ENCODE data around the gene DDX28. TPM values are rescaled to one million over a fixed set of nuclear protein-coding genes. Genes with fewer than 3 reads are reported as not detected.

Gene DDX28
- total and polyA plus RNA-seq, 2 of the 8 experiments (the other 6 are each of a cell fraction or from before 2014, with no cell fraction given): 16.8 to 28.1 TPM

GRCh38 chr16:68035227-68035626 is 12.2 kb upstream of the DDX28 start:
- H3K18ac ChIP-seq (ENCODE audit: extremely low read depth, low read length): no peak overlapping the region
- H3K56ac ChIP-seq (replicated peaks; ENCODE audit: insufficient read length, low read depth, low read length): no peak overlapping the region
- no peak overlapping the region for H2AFZ ChIP-seq (ENCODE audit: low read length)
- H2BK5ac ChIP-seq (ENCODE audit: low read depth, low read length): no peak overlapping the region
- H4K5ac ChIP-seq (ENCODE audit: insufficient read length, low read depth, low read length): no peak overlapping the region
- no peak overlapping the region for H2AK5ac ChIP-seq (ENCODE audit: low read depth, low read length)
- no peaks in the 10 kb centered on the region for H3K27me3 ChIP-seq (replicated peaks in 1 of 4; ENCODE audit: control insufficient read depth in 3 of 4, extremely low read depth in 1 of 4, insufficient read depth in 3 of 4, low read length in 3 of 4)
- no peak overlapping the region for H3K9ac ChIP-seq (replicated peaks in 1 of 4; ENCODE audit: extremely low read depth in 1 of 4, low read depth in 3 of 4, low read length in 3 of 4)
- no peak overlapping the region for H3K4me2 ChIP-seq (ENCODE audit: insufficient read depth in 1 of 2, low read depth in 2 of 2, low read length in 2 of 2)
- H3K4ac ChIP-seq (replicated peaks; ENCODE audit: insufficient read length, low read depth, low read length): no peak overlapping the region
- no peak overlapping the region for H3K14ac ChIP-seq (ENCODE audit: insufficient read length)
- DNase-seq (ENCODE audit: low read depth in 1 of 2, low spot score in 2 of 2) (no peak), FAIRE-seq (no peak)
- ChIA-PET CTCF (ENCODE audit: partially characterized antibody) (interaction anchor here (1.1 to 2.5 kb wide), 3 partner anchors 12 to 209 kb away, joined by 5 to 7 read pairs (median 7); partner anchors contain the start of genes DDX28 and DUS2), POLR2A (ENCODE audit: partially characterized antibody) (interaction anchor here (1.4 to 2.9 kb wide), 2 partner anchors 13 to 49 kb away, joined by 8 to 28 read pairs; partner anchors contain the start of genes DDX28, DUS2 and NFATC3)
- no peak overlapping the region for H2BK12ac ChIP-seq (ENCODE audit: low read depth, low read length)
- H3K27ac ChIP-seq (ENCODE audit: low read depth, low read length): no peak overlapping the region
- no peaks in the 10 kb centered on the region for H3K23me2 ChIP-seq (ENCODE audit: low read depth, low read length)
- no peak overlapping the region for H2BK20ac ChIP-seq (ENCODE audit: low read length)
- no peaks in the 10 kb centered on the region for H3K79me2 ChIP-seq (ENCODE audit: control insufficient read depth in 1 of 2, insufficient read depth in 2 of 2, low read length in 2 of 2)
- H3K23ac ChIP-seq (ENCODE audit: insufficient read length): no peak overlapping the region
- H4K91ac ChIP-seq (replicated peaks; ENCODE audit: insufficient read length, low read length): no peak overlapping the region
- no peak overlapping the region for H4K8ac ChIP-seq (ENCODE audit: extremely low read depth, insufficient read depth, low read length)
- no peaks in the 10 kb centered on the region; the same call in none of the 2 replicates for H3K79me1 ChIP-seq (ENCODE audit: low read depth, low read length)
- H3K9me3 ChIP-seq (ENCODE audit: insufficient read depth in 2 of 2, low read depth in 1 of 2, low read length in 1 of 2): no peaks in the 10 kb centered on the region
- no peaks in the 10 kb centered on the region for H3K4me1 ChIP-seq (replicated peaks in 1 of 4; ENCODE audit: control insufficient read depth in 3 of 4, insufficient read depth in 4 of 4, low read length in 3 of 4)
- H3K36me3 ChIP-seq (ENCODE audit: control insufficient read depth in 2 of 4, insufficient read depth in 4 of 4, low read length in 3 of 4): peaks cover 2 to 6% (median 3%) of the 10 kb centered on the region in 4 experiments; a peak in 4 of 8 replicates
- no peak overlapping the region for H2BK15ac ChIP-seq (ENCODE audit: low read length)
- no peaks in the 10 kb centered on the region for H4K20me1 ChIP-seq (replicated peaks in 1 of 2; ENCODE audit: control insufficient read depth in 1 of 2, insufficient read depth in 2 of 2, low read length in 2 of 2)
- 91% methylated on average over 2 of the region's 2 CpGs; no CpG with 5 or more reads in 1 of the 2 experiments for WGBS, 2 experiments (ENCODE audit: extremely low coverage in 1 of 2, insufficient coverage in 1 of 2, insufficient read length in 1 of 2, insufficient replicate concordance in 2 of 2, low coverage in 1 of 2, low lambda C conversion rate in 2 of 2, missing lambda C conversion rate in 1 of 2)
- no peak overlapping the region for H2BK120ac ChIP-seq (replicated peaks; ENCODE audit: low read depth, low read length)
- H3K4me3 ChIP-seq (ENCODE audit: extremely low read depth in 1 of 4, insufficient read depth in 2 of 4, low read depth in 3 of 4, low read length in 4 of 4): no peak overlapping the region
- TF ChIP-seq SIRT6 (IDR thresholded peaks at IDR 0.05; ENCODE audit: low read length) (no peak), MAFK (IDR thresholded peaks at IDR 0.05; ENCODE audit: low read depth, low read length) (no peak), TAF1 (IDR thresholded peaks at IDR 0.05; ENCODE audit: low read depth, low read length) (no peak), E2F6 (IDR thresholded peaks at IDR 0.05) (no peak), YY1 (IDR thresholded peaks at IDR 0.05; ENCODE audit: low read depth, low read length) (no peak), CBX8 (IDR thresholded peaks at IDR 0.05; ENCODE audit: borderline replicate concordance, low read depth, low read length) (no peak), CREB1 (IDR thresholded peaks at IDR 0.05) (no peak), HDAC2 (IDR thresholded peaks at IDR 0.05; ENCODE audit: borderline replicate concordance in 1 of 2, low read depth in 2 of 2, low read length in 2 of 2) (no peak), HDAC6 (IDR thresholded peaks at IDR 0.05; ENCODE audit: low read depth, low read length) (no peak), USF2 (IDR thresholded peaks at IDR 0.05; ENCODE audit: low read length) (no peak), POLR2A (IDR thresholded peaks at IDR 0.05; ENCODE audit: control extremely low read depth in 1 of 2, low read depth in 2 of 2, low read length in 2 of 2) (no peak), CHD1 (IDR thresholded peaks at IDR 0.05; ENCODE audit: low read depth, low read length) (no peak), EGR1 (IDR thresholded peaks at IDR 0.05; ENCODE audit: borderline replicate concordance, low read depth, low read length) (no peak), BACH1 (IDR thresholded peaks at IDR 0.05; ENCODE audit: low read length) (no peak)
